GM11168 (cell line): Measurements from ENCODE around the gene GLRX.

Experiments used
- in situ Hi-C: fragments of 300-500 bp; cut with MboI; formaldehyde crosslinking; loops from one replicate; pipeline ENCODE4 v1.12.0; 2022; ENCODE audit warnings: low sequenced_read_pairs; ENCODE audit not compliant: unreplicated experiment

Gene GLRX

GRCh38 chr5:95822542-95823181 lies at the start of gene GLRX:
Gene GLRX, minus strand, starts transcription at chr5:95822726. Its CDS starts 64 bp downstream, at chr5:95822662.
- in situ Hi-C loops: no loop called here

- in situ Hi-C loops: loop anchor here (25.0 kb wide), 1 partner anchor 291 kb away; no protein-coding TSS in a partner anchor
Measured at GRCh38 chr5:95871146-95871806, 48.8 kb upstream of the GLRX start.

GRCh38 chr5:95870105-95870672 lies 47.7 kb upstream of the GLRX start:
- in situ Hi-C loops: loop anchor here (25.0 kb wide), 1 partner anchor 292 kb away; no protein-coding TSS in a partner anchor

GRCh38 chr5:95869173-95869855 lies 46.8 kb upstream of the GLRX start:
- in situ Hi-C loops: loop anchor here (25.0 kb wide), 1 partner anchor 293 kb away; no protein-coding TSS in a partner anchor

GRCh38 chr5:95868136-95868535 lies 45.6 kb upstream of the GLRX start:
- in situ Hi-C loops: loop anchor here (25.0 kb wide), 1 partner anchor 294 kb away; no protein-coding TSS in a partner anchor

GRCh38 chr5:95866435-95867040 lies 44.0 kb upstream of the GLRX start:
- in situ Hi-C loops: loop anchor here (25.0 kb wide), 1 partner anchor 296 kb away; no protein-coding TSS in a partner anchor

- in situ Hi-C loops: loop anchor here (5.0 to 25.0 kb wide), 2 partner anchors 297 to 462 kb away; no protein-coding TSS in a partner anchor
Measured at GRCh38 chr5:95864944-95865504, 42.5 kb upstream of the GLRX start.

- in situ Hi-C loops: loop anchor here (5.0 to 25.0 kb wide), 2 partner anchors 298 to 463 kb away; no protein-coding TSS in a partner anchor
Measured at GRCh38 chr5:95864456-95864855, 41.9 kb upstream of the GLRX start.

- in situ Hi-C loops: loop anchor here (5.0 to 25.0 kb wide), 2 partner anchors 299 to 464 kb away; no protein-coding TSS in a partner anchor
Measured at GRCh38 chr5:95863383-95863757, 40.8 kb upstream of the GLRX start.

- in situ Hi-C loops: loop anchor here (5.0 to 25.0 kb wide), 2 partner anchors 299 to 464 kb away; no protein-coding TSS in a partner anchor
Measured at GRCh38 chr5:95862671-95863382, 40.3 kb upstream of the GLRX start.

- in situ Hi-C loops: loop anchor here (5.0 to 25.0 kb wide), 2 partner anchors 300 to 465 kb away; no protein-coding TSS in a partner anchor
Measured at GRCh38 chr5:95861864-95862561, 39.5 kb upstream of the GLRX start.

- in situ Hi-C loops: loop anchor here (5.0 to 25.0 kb wide), 2 partner anchors 301 to 466 kb away; no protein-coding TSS in a partner anchor
Measured at GRCh38 chr5:95861221-95861863, 38.8 kb upstream of the GLRX start.

GRCh38 chr5:95859661-95860060 lies 37.1 kb upstream of the GLRX start:
- in situ Hi-C loops: loop anchor here (5.0 to 25.0 kb wide), 4 partner anchors 303 to 745 kb away; no protein-coding TSS in a partner anchor

- in situ Hi-C loops: loop anchor here (10.0 to 25.0 kb wide), 3 partner anchors 303 to 746 kb away; no protein-coding TSS in a partner anchor
Measured at GRCh38 chr5:95858661-95859595, 36.4 kb upstream of the GLRX start.

GRCh38 chr5:95858023-95858461 lies 35.5 kb upstream of the GLRX start:
- in situ Hi-C loops: loop anchor here (10.0 to 25.0 kb wide), 3 partner anchors 304 to 747 kb away; no protein-coding TSS in a partner anchor
